Stimulated activated CD4-positive, alpha-beta T cell treated with anti-CD3 and anti-CD28 coated beads, TNF-alpha, amount 100 ng/mL, for 48 hours (primary cell): Measurements from ENCODE around the gene CTRB1.
"Not testable (repeated sequence)": the region's sequence is repeated elsewhere in the genome, so short reads cannot be mapped to it uniquely, and the experiment has no call there.

ENCODE experiments used
- DNase-seq, 3 donors: peaks; one replicate each; pipeline ENCODE4 v3.0.0-alpha.2; 2020; ENCODE audit warnings: low read depth in 3 of 3

CTRB1 gene

GRCh38 chr16:75254359-75254837 lies 35.6 kb downstream of the CTRB1 start:
- DNase-seq, result no peak

GRCh38 chr16:75256059-75256571 lies 37.3 kb downstream of the CTRB1 start:
- no peak for DNase-seq

DNA sequence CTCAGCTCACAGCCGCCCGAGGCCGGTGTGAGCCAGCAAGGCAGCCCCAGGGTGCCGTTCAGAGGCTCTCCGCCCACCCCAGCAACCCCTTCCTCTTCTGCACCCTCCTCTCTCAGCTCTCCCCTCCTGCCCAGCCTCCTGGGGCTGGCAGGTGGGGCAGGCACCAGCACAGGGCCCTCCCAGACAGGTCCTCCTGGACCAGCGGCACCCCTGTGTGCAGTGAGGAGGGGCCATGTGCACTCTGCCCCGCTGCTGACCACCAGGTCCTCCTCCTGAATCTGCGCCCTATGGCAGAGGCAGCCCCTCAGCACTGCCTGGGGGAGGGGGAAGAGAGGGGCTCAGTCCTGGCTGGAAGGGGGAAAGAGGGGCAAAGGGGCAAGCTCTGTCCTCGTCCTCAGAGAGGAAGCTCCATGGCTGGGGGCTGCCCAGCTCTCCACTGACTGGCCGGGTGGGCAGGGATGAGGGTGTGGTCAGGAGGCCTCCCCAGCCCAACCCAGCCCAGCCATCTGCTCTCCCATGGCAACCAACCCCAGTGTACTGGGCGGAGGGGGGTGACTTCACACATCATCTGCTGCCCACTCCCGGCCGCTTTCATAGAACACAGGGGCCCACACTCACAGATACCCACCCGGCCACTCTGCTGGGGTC lies 38.0 kb downstream of the CTRB1 start:
- DNase-seq, result no peak

GRCh38 chr16:75257886-75258806 lies 39.4 kb downstream of the CTRB1 start:
- DNase-seq, result no peak

- no peak for DNase-seq
Observed at GRCh38 chr16:75258807-75259141, 40.0 kb downstream of the CTRB1 start.

GRCh38 chr16:75260851-75261589 lies 42.2 kb downstream of the CTRB1 start:
- DNase-seq, result no peak

GRCh38 chr16:75261590-75262078 lies 42.8 kb downstream of the CTRB1 start:
- DNase-seq, result no peak

DNA sequence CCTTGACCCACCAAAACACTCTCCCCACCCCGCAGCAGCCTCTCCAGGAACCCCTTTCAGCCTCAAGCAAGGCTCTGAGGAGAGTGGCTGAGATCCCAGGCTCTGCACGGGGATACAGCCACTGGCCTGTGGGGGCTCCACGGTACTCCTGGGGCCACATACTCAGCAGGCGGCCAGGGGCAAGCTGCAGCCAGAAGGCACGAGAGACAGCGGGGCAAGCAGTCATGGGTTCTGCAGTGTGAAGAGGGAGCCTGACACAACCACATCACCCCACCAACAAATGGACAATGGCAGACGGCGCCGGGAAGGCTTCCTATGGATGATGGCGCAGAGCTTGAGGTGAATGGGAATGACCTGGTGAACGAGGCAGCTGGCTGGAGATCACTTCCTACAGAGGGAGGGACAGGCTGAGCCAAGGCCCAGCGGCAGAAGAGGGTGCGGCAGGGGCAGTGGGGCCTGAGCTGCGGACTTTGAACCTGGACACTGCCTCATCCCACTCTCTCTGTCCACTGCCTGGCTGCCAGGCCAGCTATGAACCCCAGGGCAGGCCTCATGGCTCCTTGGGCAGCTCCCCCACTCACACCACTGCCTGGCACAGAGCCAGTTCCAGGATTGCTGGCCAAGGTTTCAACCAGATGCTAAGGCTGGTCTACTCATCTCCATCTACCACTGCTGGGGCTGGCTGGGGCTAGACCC lies 43.5 kb downstream of the CTRB1 start:
- DNase-seq, result no peak

DNA sequence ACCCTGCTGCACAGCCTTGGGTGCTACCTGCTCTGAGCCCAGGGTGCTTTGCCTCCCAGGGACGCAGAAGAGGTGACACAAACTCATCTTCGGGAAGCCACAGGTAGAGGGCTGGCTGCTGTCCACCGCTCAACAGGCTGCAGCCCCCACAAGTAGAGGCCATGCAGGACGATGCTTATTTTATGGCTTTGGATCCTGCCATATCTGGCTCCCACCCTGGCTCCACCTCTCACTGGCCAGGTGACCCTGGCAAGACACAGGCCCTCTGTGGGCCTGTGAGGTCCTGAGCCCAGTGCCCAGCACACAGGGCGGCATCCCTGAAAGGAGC lies 44.0 kb downstream of the CTRB1 start:
- no peak for DNase-seq

GRCh38 chr16:75263291-75263962 lies 44.6 kb downstream of the CTRB1 start:
- DNase-seq, result no peak

DNA sequence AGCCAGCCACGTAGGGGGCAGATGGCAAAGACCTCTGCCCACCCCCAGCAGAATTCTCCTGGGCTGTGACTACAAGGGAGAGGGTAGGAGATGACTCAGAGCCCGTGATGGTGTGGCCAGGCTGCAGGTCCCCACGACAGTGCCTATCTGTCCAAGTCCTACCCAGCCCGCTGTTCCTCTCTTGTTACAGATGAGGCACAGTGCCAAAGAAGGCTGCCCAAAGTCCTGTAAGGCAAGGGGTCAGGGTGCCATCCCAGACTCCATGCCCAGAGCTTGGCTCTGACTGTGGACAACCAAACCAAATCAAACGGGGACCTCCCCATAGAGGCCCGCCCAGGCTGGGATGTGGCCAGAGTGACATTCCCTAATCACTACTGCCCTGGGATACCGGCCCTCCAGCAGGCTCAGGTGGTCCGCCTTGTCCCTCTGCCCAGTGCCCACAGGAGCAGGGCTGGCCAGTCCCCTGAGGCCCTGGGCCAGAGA lies 45.2 kb downstream of the CTRB1 start:
- DNase-seq, result no peak

DNA sequence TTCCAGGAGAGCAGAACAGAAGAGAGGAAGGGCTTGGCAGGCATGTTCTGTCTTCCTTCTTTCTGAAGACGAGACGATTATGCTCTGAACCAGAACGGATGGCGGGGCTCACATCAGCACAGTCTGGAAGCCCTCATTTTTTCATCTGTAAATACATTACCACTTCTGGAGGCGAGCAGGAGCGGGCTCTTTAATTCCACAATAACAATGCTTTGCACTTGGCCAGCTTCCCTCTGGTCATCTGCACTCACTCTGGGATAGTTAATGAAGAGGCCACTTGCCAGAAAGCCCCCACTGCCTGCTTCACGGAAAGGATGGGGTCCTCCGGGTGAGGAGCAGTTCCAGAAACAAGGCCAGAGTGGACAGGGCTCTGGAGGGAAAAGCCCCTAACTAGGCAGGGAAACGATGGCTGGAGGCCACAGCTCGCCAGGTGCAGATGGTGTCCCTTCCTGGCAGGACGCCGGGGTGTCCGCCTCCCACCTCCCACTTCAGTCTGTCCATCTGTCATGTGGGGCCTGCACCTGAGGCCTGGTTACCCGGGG lies 45.7 kb downstream of the CTRB1 start:
- no peak for DNase-seq

DNA sequence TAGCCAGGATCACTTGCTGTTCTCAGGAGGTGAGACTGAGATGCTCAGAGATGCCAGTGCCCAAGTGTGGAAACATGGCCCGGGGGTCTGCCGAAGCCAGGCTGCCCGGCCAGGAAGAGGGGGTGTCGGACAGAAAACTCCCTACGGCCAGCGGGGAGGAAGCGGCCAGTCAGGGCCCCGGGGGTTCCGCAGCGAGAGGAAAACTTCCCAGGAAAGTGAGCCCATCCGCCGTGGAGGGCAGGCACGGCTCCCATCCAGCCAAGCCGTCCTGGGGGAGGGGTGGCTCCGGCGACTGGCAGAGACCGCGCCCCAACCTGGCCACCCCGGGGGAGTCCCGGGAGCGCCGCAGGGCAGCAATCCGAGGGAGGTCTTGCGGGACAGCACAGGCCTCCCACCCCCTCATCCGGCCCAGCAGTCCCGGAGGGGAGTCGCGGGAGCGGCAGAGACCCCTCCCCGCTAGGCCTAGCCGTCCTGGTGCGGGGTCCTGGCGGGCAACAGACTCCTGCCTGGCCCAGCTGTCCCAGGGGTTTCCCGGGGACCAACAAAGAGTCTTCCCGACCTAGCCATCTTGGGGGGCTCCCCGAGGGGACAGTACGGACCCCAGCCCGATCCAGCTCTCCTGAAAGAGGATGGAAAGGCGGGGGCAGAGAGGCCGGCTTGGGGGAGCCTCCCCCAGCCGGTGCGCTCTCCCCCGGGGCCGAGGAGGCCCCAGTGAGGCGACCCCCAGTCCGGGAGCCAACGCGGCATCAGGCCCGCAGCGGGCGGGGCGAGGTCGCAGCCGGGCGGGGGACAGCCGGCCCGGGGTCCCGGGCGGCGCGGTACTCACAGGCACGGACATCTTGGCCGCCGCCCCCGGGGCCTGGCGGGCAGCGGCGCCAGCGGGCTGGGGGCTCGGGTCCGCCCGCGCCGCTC lies 46.5 kb downstream of the CTRB1 start:
- DNase-seq, result no peak

GRCh38 chr16:75265911-75266701 lies 47.3 kb downstream of the CTRB1 start:
- no peak for DNase-seq

DNA sequence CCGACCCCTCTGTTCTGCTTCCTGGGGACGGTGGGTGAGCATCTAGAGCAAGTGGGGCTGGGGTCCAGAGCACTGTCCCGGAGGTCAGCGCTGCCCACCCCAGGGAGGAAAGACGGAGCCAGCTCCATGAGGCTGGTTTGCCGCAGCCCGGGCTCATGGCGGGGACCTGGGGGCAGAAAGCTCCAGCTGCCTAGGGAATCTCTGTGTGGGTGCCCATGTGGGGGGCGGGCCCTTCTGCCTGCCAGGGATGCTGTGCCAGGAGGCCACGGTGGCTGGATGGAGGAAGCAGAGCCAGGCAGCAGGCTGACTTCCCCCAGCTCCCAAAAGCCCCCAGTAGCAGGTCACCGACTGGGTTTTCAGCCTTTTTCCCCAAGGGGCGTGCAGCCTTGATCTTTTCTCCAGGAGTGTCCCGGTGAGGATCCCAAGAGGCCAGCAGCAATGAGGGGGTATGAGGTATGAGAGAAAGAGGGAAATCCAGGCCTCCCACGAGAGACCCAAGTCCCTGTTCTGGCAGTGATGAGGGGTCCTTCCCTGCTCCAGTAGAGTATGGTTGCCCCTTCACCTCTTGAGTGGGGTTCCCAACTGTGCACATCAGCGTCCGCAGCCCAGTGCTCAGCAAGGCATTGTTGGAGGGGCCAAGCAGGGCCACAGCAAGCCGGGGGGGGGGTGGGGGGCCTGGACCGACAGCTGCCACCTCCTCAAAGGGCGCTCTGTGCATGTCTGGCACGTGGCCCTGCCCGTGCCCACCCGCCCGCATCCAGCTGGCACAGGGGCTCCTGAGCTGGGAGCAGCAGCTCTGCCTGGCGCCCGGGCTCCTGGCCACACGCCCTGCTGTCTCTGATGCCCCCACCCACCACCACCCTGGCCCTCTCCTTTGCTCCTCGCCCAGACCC lies 48.2 kb downstream of the CTRB1 start:
- no peak for DNase-seq

GRCh38 chr16:75267631-75268264 lies 49.0 kb downstream of the CTRB1 start:
- no peak for DNase-seq

DNA sequence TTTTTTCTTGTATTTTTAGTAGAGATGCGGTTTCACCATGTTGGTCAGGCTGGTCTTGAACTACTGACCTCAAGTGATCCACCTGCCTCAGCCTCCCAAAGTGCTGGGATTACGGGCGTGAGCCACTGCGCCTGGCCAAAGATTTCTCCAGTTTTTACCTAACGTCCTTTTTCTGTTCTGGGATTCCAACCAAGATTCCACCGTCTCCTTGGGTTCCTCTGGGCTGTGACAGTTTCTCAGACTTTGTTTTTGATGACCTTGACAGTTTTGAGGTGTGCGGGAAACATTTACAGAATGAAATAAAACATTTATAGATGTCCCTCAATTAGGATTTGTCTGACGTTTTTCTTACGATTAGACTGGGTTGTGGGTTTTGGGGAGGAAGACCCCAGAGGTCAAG lies 50.6 kb downstream of the CTRB1 start:
- not testable (repeated sequence) for DNase-seq
